Muscle layer of colon (tissue), 2 donors: ENCODE data around the gene TICRR.
"Not testable (repeated sequence)": the region's sequence is repeated elsewhere in the genome, so short reads cannot be mapped to it uniquely, and the experiment has no call there.

Experiments
- H3K27ac ChIP-seq: one replicate; pipeline ENCODE4 v1.7.0; 2013; ENCODE audit warnings: low read depth, mild to moderate bottlenecking, low read length, moderate library complexity
- H3K27me3 ChIP-seq, 2 donors: one replicate each; pipeline ENCODE4 v1.7.0; 2013; ENCODE audit warnings: low read length in 2 of 2, mild to moderate bottlenecking in 2 of 2; ENCODE audit not compliant: insufficient read depth in 2 of 2, control insufficient read depth in 1 of 2
- H3K36me3 ChIP-seq: one replicate; pipeline ENCODE4 v1.7.0; 2013; ENCODE audit warnings: mild to moderate bottlenecking, low read length; ENCODE audit not compliant: insufficient read depth
- H3K4me1 ChIP-seq: one replicate; pipeline ENCODE4 v1.7.0; 2013; ENCODE audit warnings: mild to moderate bottlenecking, low read length; ENCODE audit not compliant: insufficient read depth
- H3K4me3 ChIP-seq, 2 donors: one replicate each; pipeline ENCODE4 v1.7.0; 2013; ENCODE audit warnings: low read length in 2 of 2, low read depth in 1 of 2, mild to moderate bottlenecking in 1 of 2, moderate library complexity in 1 of 2
- H3K9ac ChIP-seq: one replicate; pipeline ENCODE4 v1.7.0; 2013; ENCODE audit warnings: low read length
- H3K9me3 ChIP-seq: one replicate; pipeline ENCODE4 v1.7.0; 2013; ENCODE audit warnings: mild to moderate bottlenecking, low read length
- donor health status: abdominal sarcoma.
- donor health status: Adenocarcinoma of cecum.

Gene TICRR

GRCh38 chr15:89569090-89569745 lies 6.1 kb upstream of the TICRR start:
- H3K9me3 ChIP-seq, result no peaks in the 10 kb centered on the region
- no peak overlapping the region for H3K9ac ChIP-seq
- H3K4me1 ChIP-seq, result peaks cover 4% of the 10 kb centered on the region
- no peak overlapping the region for H3K27ac ChIP-seq
- H3K36me3 ChIP-seq, result no peaks in the 10 kb centered on the region
- no peaks in the 10 kb centered on the region for H3K27me3 ChIP-seq
- no peak overlapping the region for H3K4me3 ChIP-seq

DNA sequence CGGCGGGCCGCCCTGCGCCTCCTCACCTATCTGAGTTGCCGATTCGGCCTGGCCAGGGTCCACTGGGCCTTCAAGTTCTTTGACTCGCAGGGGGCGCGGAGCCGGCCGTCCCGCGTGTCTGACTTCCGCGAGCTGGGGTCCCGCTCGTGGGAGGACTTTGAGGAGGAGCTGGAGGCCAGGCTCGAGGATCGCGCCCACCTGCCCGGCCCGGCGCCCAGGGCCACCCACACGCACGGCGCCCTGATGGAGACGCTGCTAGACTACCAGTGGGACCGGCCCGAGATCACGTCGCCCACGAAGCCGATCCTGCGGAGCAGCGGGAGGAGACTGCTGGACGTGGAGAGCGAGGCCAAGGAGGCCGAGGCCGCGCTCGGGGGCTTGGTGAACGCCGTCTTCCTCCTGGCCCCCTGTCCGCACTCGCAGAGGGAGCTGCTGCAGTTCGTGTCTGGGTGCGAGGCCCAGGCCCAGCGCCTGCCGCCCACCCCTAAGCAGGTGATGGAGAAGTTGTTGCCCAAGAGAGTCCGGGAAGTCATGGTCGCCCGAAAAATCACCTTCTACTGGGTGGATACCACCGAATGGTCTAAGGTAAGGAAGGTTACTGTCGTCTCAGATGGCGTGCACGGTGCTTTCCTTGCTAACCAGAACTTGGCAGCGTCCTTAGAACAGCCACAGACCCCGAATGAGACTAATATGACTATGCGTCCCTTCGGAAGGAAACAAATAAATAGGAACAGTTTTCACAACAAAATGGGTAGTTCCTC lies 567 bp downstream of the TICRR start:
- H3K36me3 ChIP-seq, result no peaks in the 10 kb centered on the region
- peak overlapping the region; percentile 78 to 84 for H3K4me3 ChIP-seq
- H3K4me1 ChIP-seq, result no peaks in the 10 kb centered on the region
- no peaks in the 10 kb centered on the region for H3K9me3 ChIP-seq
- no peaks in the 10 kb centered on the region for H3K27me3 ChIP-seq
- H3K9ac ChIP-seq, result no peak overlapping the region
- H3K27ac ChIP-seq, result no peak overlapping the region

GRCh38 chr15:89576417-89576773 lies 1.1 kb downstream of the TICRR start:
- no peaks in the 10 kb centered on the region for H3K27me3 ChIP-seq
- H3K27ac ChIP-seq, result no peak overlapping the region
- H3K9me3 ChIP-seq, result no peaks in the 10 kb centered on the region
- H3K9ac ChIP-seq, result no peak overlapping the region
- no peaks in the 10 kb centered on the region for H3K36me3 ChIP-seq
- H3K4me3 ChIP-seq, result no peak overlapping the region
- H3K4me1 ChIP-seq, result no peaks in the 10 kb centered on the region

DNA sequence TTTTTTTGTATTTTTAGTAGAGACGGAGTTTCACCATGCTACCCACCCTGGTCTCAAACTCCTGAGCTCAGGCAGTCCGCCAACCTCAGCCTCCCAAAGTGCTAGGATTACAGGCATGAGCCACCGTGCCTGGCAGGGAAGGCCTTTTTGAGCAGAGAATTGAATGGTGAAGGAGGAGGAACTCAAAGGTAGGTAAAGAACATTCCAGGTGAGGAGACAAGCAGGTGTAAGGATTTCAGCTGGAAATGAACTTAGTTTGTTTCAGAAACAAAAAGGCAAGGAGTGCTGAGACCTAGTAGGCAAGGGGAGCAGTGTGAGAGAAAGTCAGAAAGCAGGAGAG lies 2.5 kb downstream of the TICRR start:
- Histone ChIP-seq H3K27me3 (no peaks in the 10 kb centered on the region), H3K9me3 (no peaks in the 10 kb centered on the region)

DNA sequence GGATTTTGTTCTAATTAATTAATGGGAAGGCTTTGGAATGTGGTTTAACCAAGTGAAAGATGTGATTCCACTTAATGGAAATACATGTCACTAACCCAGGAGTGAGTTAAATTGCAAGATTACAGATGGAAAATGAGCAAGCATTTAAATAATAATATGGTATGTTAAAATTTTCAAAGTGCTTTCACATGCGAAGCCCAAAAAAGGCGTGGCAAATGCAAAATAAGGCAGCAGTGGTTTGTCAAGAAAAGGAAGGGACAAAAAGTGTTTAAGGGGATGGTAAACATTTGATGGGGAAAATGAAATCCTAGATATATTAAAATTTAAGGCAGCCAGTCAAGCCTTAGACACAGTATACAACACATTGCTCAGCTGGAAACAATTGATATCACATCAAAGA lies 2.9 kb downstream of the TICRR start:
- H3K27ac ChIP-seq, result no peak overlapping the region
- no peaks in the 10 kb centered on the region for H3K9me3 ChIP-seq
- H3K9ac ChIP-seq, result no peak overlapping the region
- H3K27me3 ChIP-seq, result no peaks in the 10 kb centered on the region
- no peaks in the 10 kb centered on the region for H3K4me1 ChIP-seq
- no peak overlapping the region for H3K4me3 ChIP-seq
- H3K36me3 ChIP-seq, result no peaks in the 10 kb centered on the region

More for the DNA sequence above, 2.5 kb downstream of the TICRR start:
- Histone ChIP-seq H3K27ac (no peak overlapping the region), H3K9ac (no peak overlapping the region), H3K36me3 (no peaks in the 10 kb centered on the region), H3K4me3 (no peak overlapping the region), H3K4me1 (no peaks in the 10 kb centered on the region)

GRCh38 chr15:89580747-89581146 lies 5.5 kb downstream of the TICRR start:
- not testable (repeated sequence) for H3K27me3 ChIP-seq, H3K9ac ChIP-seq, H3K27ac ChIP-seq, H3K4me1 ChIP-seq, H3K36me3 ChIP-seq, H3K9me3 ChIP-seq, H3K4me3 ChIP-seq

GRCh38 chr15:89586651-89587050 lies 11.4 kb downstream of the TICRR start:
- Histone ChIP-seq H3K27me3 (no peaks in the 10 kb centered on the region), H3K36me3 (no peaks in the 10 kb centered on the region), H3K27ac (no peak overlapping the region), H3K9me3 (no peaks in the 10 kb centered on the region), H3K9ac (no peak overlapping the region), H3K4me3 (no peak overlapping the region), H3K4me1 (no peaks in the 10 kb centered on the region)

GRCh38 chr15:89587955-89588354 lies 12.7 kb downstream of the TICRR start:
- Histone ChIP-seq H3K36me3 (no peaks in the 10 kb centered on the region), H3K4me3 (no peak overlapping the region), H3K27ac (no peak overlapping the region), H3K27me3 (no peaks in the 10 kb centered on the region), H3K9me3 (no peaks in the 10 kb centered on the region), H3K9ac (no peak overlapping the region), H3K4me1 (no peaks in the 10 kb centered on the region)

DNA sequence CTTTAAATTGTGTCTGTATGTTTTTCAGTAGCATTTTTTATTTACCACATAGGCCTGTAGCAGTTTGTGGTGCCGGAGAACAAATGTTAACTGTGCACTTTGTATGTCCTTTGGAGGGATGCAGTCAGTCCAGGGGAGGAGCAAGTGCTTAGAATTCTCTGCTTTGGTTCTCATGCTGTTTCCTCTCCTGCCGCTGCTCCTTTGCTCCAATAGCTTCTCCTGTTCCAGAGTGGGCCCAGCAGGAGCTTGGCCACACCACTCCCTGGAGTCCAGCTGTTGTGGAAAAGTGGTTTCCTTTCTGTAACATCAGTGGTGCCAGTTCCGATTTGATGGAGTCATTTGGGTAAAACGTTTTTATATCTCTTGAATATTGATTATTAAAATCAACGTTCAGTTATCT lies 16.6 kb downstream of the TICRR start:
- no peak overlapping the region for H3K9ac ChIP-seq
- H3K4me3 ChIP-seq, result no peak overlapping the region
- no peaks in the 10 kb centered on the region for H3K36me3 ChIP-seq
- no peaks in the 10 kb centered on the region for H3K4me1 ChIP-seq
- no peaks in the 10 kb centered on the region for H3K9me3 ChIP-seq
- H3K27me3 ChIP-seq, result no peaks in the 10 kb centered on the region
- H3K27ac ChIP-seq, result no peak overlapping the region

- Histone ChIP-seq H3K36me3 (no peaks in the 10 kb centered on the region), H3K9ac (no peak overlapping the region), H3K9me3 (no peaks in the 10 kb centered on the region), H3K27me3 (no peaks in the 10 kb centered on the region), H3K27ac (no peak overlapping the region), H3K4me3 (no peak overlapping the region), H3K4me1 (no peaks in the 10 kb centered on the region)
Measured at GRCh38 chr15:89593018-89593417, 17.7 kb downstream of the TICRR start.

GRCh38 chr15:89599021-89599420 lies 23.8 kb downstream of the TICRR start:
- H3K27me3 ChIP-seq, result no peaks in the 10 kb centered on the region
- H3K4me1 ChIP-seq, result no peaks in the 10 kb centered on the region
- no peak overlapping the region for H3K27ac ChIP-seq
- no peak overlapping the region for H3K4me3 ChIP-seq
- H3K9me3 ChIP-seq, result no peaks in the 10 kb centered on the region
- H3K36me3 ChIP-seq, result no peaks in the 10 kb centered on the region
- no peak overlapping the region for H3K9ac ChIP-seq

DNA sequence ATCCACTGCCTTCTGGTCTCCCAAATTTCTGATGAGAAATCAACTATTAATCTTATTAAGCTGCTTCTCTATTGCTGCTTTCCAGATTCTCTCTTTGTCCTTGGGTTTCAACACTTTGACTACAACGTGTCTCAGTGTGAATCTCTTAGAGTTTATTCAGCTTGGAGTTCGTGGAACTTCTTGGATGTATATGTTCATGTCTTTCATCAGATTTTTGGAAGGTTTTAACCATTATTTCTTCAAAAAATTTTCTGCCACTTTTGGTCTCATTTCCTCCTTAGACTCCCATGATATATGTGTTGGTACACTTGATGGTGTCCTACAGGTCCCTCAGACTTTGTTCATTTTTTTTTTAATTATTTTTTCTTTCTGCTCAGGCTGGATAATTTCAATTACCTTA lies 36.0 kb downstream of the TICRR start:
- Histone ChIP-seq H3K36me3 (no peaks in the 10 kb centered on the region), H3K9me3 (no peaks in the 10 kb centered on the region), H3K27me3 (no peaks in the 10 kb centered on the region), H3K27ac (no peak overlapping the region), H3K4me1 (no peaks in the 10 kb centered on the region), H3K9ac (no peak overlapping the region), H3K4me3 (no peak overlapping the region)
